HepG2 (cell line): ENCODE data around the gene ABTB2. TPM values are rescaled to one million over a fixed set of nuclear protein-coding genes. Genes with fewer than 3 reads are reported as not detected.

Source experiments
- ATAC-seq: fragments of 200-7000 bp; cut with Tn5 transposase; 3 replicates; pipeline ENCODE4 v1.9.1; 2020; ENCODE audit warnings: mild to moderate bottlenecking, moderate library complexity
- BruUV-seq: library from RNA; stranded (reverse); fragments of 400-500 nt; replicated peaks from 2 replicates; lab custom pipeline; 2021; lab: Mats Ljungman, UMichigan
- CTCF ChIA-PET: fragments of 300-600 bp; formaldehyde crosslinking; extraction: SDS; loops from one replicate; lab custom pipeline; 2021; ENCODE audit warnings: low total read pairs, inconsistent platforms, low intra/inter-chr PET ratio; lab: Yijun Ruan, JAX
- POLR2A ChIA-PET: fragments of 350-600 bp; sonication (Branson Sonifier 250); formaldehyde crosslinking; loops from one replicate; lab custom pipeline; 2020; ENCODE audit warnings: antibody characterized with exemption, inconsistent platforms; lab: Yijun Ruan, JAX
- DNase-seq: peaks from one replicate; pipeline ENCODE4 v3.0.0-alpha.2; 2015; ENCODE audit warnings: low spot score
- FAIRE-seq: peaks from 3 replicates; lab custom pipeline; 2011; peaks lifted over from hg19 to GRCh38; lab: Jason Lieb, UNC
- H2AFZ ChIP-seq: one replicate; pipeline ENCODE4 v1.6.1; 2011; ENCODE audit warnings: low read length, inconsistent platforms
- H3K27ac ChIP-seq: fragments of 300-600 bp; 3 replicates; pipeline ENCODE4 v1.8.0; 2011; ENCODE audit warnings: mixed run types, mild to moderate bottlenecking, mixed read lengths, low read length, inconsistent platforms; ENCODE audit not compliant: insufficient read depth; ENCODE audit errors: extremely low read length
- H3K27me3 ChIP-seq, 2 experiments: fragments of 200-600 bp in 1 of 2; 2 replicates in 1 of 2; 3 replicates in 1 of 2; pipeline versions ENCODE4 v1.6.0 to v1.8.0; 2011; ENCODE audit warnings: low read length in 2 of 2, mild to moderate bottlenecking in 2 of 2, moderate library complexity in 2 of 2, inconsistent platforms in 1 of 2; ENCODE audit not compliant: insufficient read depth in 2 of 2, control insufficient read depth in 1 of 2
- H3K36me3 ChIP-seq, 2 experiments: fragments of 200-600 bp in 1 of 2; replicated peaks in 1 of 2; 2 replicates in 1 of 2; 3 replicates in 1 of 2; pipeline versions ENCODE4 v1.5.1 to v1.8.0; 2011; ENCODE audit warnings: low read length in 2 of 2, inconsistent platforms in 1 of 2; ENCODE audit not compliant: insufficient read depth in 2 of 2, control insufficient read depth in 1 of 2
- H3K4me1 ChIP-seq: 2 replicates; pipeline ENCODE4 v1.5.1; 2012; ENCODE audit warnings: low read length, inconsistent platforms; ENCODE audit not compliant: insufficient read depth
- H3K4me2 ChIP-seq: 2 replicates; pipeline ENCODE4 v1.6.0; 2011; ENCODE audit warnings: low read depth, low read length, inconsistent platforms
- H3K4me3 ChIP-seq, 3 experiments: fragments of 200-600 bp in 1 of 3; sonication (generic), shearing (Covaris generic) in 1 of 3; replicated peaks in 1 of 3; 2 replicates each; pipeline ENCODE4 v1.5.1; 2011 to 2016; ENCODE audit warnings: low read length in 3 of 3, inconsistent platforms in 2 of 3, low read depth in 2 of 3, mild to moderate bottlenecking in 2 of 3, control low read depth in 1 of 3, mixed read lengths in 1 of 3; ENCODE audit not compliant: insufficient read depth in 1 of 3
- H3K79me2 ChIP-seq: one replicate; pipeline ENCODE4 v1.6.1; 2011; ENCODE audit warnings: low read length, inconsistent platforms; ENCODE audit not compliant: insufficient read depth
- H3K9ac ChIP-seq: 2 replicates; pipeline ENCODE4 v1.6.0; 2011; ENCODE audit warnings: mild to moderate bottlenecking, low read depth, low read length, inconsistent platforms; ENCODE audit not compliant: insufficient read depth
- H3K9me3 ChIP-seq: 2 replicates; pipeline ENCODE4 v1.5.1; 2012; ENCODE audit warnings: mild to moderate bottlenecking, low read length
- H4K20me1 ChIP-seq: 2 replicates; pipeline ENCODE4 v1.6.0; 2011; ENCODE audit warnings: inconsistent platforms, mild to moderate bottlenecking, low read length, moderate library complexity; ENCODE audit not compliant: insufficient read depth
- AFF4 ChIP-seq: sonication (generic); formaldehyde crosslinking; IDR thresholded peaks from 2 replicates; pipeline ENCODE4 v1.4.0; 2020; ENCODE audit warnings: missing genetic modification reagents
- HNRNPH1 ChIP-seq: fragments of 200-400 bp; formaldehyde crosslinking; optimal IDR thresholded peaks from 2 replicates; pipeline ENCODE3; 2017; ENCODE audit warnings: mild to moderate bottlenecking, low read depth, low read length
- POLR2AphosphoS2 ChIP-seq: IDR thresholded peaks from 2 replicates; pipeline ENCODE4 v1.6.1; 2011; ENCODE audit warnings: low read depth, low read length, improper control_type of control experiment
- TEAD3 ChIP-seq: optimal IDR thresholded peaks from 2 replicates; pipeline ENCODE3; 2016; ENCODE audit warnings: borderline replicate concordance
- ZNF121 ChIP-seq: sonication (generic); formaldehyde crosslinking; IDR thresholded peaks from 2 replicates; pipeline ENCODE4 v1.5.0; 2020; ENCODE audit warnings: mild to moderate bottlenecking, missing genetic modification reagents
- ZNF251 ChIP-seq: sonication (generic); formaldehyde crosslinking; IDR thresholded peaks from 2 replicates; pipeline ENCODE4 v1.9.0; 2021; ENCODE audit warnings: mild to moderate bottlenecking, missing genetic modification reagents
- ZNF503 ChIP-seq: sonication (generic); formaldehyde crosslinking; IDR thresholded peaks from 2 replicates; pipeline ENCODE4 v1.4.0; 2020; ENCODE audit warnings: missing genetic modification reagents
- ZNF691 ChIP-seq: sonication (generic); formaldehyde crosslinking; IDR thresholded peaks from 2 replicates; pipeline ENCODE4 v1.4.0; 2020; ENCODE audit warnings: missing genetic modification reagents, low read depth, mild to moderate bottlenecking, borderline replicate concordance
- WGBS: methylation state at CpG from one replicate; pipeline ENCODE4 v1.1.6; 2017; ENCODE audit warnings: low lambda C conversion rate; 5-methylcytosine and 5-hydroxymethylcytosine counted together
- in situ Hi-C: cut with HindIII; loops from 2 replicates; pipeline ENCODE4 v1.10.0; 2017; ENCODE audit warnings: low pct_unique_long_range_greater_than_20kb; ENCODE audit not compliant: extremely low pct_ligation_motif_present
- intact Hi-C: fragments of 100-400 bp; cut with micrococcal nuclease; formaldehyde crosslinking; loops from one replicate; pipeline ENCODE4 v1.10.0; 2022; ENCODE audit not compliant: unreplicated experiment
- polyA plus RNA-seq, 8 experiments: library from polyadenylated mRNA; depleted of rRNA in 3 of 8; stranded (reverse) in 7 of 8; unstranded in 1 of 8; fragments of >200 nt; fragmentation: Illumina TruSeq in 4 of 8; extraction: Trizol in 4 of 8; gene quantifications; 2 replicates each; pipeline versions ENCODE4 v1.2.1 to v1.2.3, GENCODE V29; 2011 to 2016; ENCODE audit warnings: low read depth in 4 of 8, missing spikeins in 1 of 8, mixed read lengths in 1 of 8; ENCODE audit not compliant: insufficient read depth in 1 of 8
- total RNA-seq, 5 experiments: library from RNA; depleted of rRNA; stranded (reverse); fragments of >200 nt; fragmentation: Illumina TruSeq; extraction: Trizol; gene quantifications; 2 replicates each; pipeline ENCODE4 v1.2.3, GENCODE V29; 2016; ENCODE audit warnings: low read depth in 1 of 5
- TF ChIP-seq, protein P1 (sequence below): sonication (generic); formaldehyde crosslinking; IDR thresholded peaks from 2 replicates; pipeline ENCODE4 v1.4.0; 2020; ENCODE audit warnings: missing genetic modification reagents, borderline replicate concordance

Gene ABTB2
- total and polyA plus RNA-seq, 2 of the 13 experiments (the other 11 are each of a cell fraction or from before 2014, with no cell fraction given): 5.1 to 15.4 TPM

DNA sequence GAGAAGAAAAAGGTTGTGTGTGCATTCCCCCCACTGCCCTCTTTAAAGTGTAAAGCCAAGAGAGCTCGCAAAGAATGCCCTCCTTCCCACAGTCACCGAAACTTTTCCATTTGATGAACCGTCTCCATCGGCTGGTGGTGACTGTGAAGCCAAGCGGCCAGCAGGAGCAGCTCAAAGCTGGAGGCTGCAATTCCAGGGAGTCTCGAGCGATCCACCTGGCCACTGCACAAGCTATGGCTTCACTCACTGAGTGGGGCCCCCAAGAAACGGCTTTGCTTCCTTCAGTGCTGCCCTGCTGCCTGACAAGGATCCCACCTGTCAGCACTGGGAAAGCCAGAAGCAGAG, 117.7 kb downstream of the ABTB2 start (continued):
- TF ChIP-seq HNRNPH1 (no peak), TEAD3 (CRISPR knock-in tag) (no peak), ZNF503 (CRISPR knock-in tag) (no peak), ZNF121 (CRISPR knock-in tag) (no peak)

DNA sequence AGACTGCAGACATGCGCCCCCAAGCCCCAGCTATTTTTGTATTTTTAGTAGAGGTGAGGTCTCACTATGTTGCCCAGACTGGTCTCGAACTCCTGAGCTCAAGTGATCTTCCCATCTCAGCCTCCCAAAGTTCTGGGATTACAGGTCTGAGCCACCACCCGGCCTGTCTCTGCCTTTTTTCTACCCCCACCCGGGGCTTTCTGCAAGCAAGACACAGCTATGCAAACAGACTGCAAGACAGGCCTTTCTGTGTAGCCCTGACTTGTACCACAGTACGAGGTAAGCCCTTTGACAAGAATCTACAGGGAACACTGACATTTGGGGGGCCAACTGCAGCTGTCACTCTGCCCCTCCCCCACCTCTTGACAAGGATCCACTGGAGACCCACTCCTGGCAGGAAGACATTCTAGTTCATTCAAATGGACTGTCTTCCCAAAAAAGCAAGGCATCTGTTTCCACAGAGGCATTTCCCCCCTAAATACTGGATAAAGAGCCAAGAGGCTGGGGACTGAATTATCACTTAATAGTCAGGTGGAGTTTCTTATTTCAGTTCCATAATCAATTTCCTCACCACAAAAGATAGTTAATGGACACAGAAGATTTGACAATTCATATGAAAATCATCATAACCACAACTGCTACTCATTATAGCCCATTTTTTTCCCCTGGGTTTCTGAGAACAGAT, 118.2 kb downstream of the ABTB2 start:
- in situ Hi-C loops: no loop called here
- H3K9me3 ChIP-seq: no peaks in the 10 kb centered on the region
- BruUV-seq: no TSS peak
- no peak for ATAC-seq
- WGBS: 93% methylated on average over 5 of the region's 5 CpGs
- H3K79me2 ChIP-seq: peaks cover 3% of the 10 kb centered on the region
- POLR2A ChIA-PET: no interaction called here
- H2AFZ ChIP-seq: no peak overlapping the region
- no peaks in the 10 kb centered on the region for H3K36me3 ChIP-seq
- no peak overlapping the region for H3K4me2 ChIP-seq
- no peak for DNase-seq
- no peaks in the 10 kb centered on the region for H4K20me1 ChIP-seq
- H3K4me3 ChIP-seq: no peak overlapping the region
- intact Hi-C loops: no loop called here
- no peak overlapping the region for H3K9ac ChIP-seq
- CTCF ChIA-PET: no interaction called here
- peaks cover 13% of the 10 kb centered on the region for H3K4me1 ChIP-seq
- H3K27me3 ChIP-seq: no peaks in the 10 kb centered on the region
- H3K27ac ChIP-seq: no peak overlapping the region
- FAIRE-seq: no peak
- TF ChIP-seq AFF4: no peak
- TF ChIP-seq, protein P1, sequence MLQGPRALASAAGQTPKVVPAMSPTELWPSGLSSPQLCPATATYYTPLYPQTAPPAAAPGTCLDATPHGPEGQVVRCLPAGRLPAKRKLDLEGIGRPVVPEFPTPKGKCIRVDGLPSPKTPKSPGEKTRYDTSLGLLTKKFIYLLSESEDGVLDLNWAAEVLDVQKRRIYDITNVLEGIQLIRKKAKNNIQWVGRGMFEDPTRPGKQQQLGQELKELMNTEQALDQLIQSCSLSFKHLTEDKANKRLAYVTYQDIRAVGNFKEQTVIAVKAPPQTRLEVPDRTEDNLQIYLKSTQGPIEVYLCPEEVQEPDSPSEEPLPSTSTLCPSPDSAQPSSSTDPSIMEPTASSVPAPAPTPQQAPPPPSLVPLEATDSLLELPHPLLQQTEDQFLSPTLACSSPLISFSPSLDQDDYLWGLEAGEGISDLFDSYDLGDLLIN (CRISPR knock-in tag): no peak
- no peak for TF ChIP-seq ZNF691 (CRISPR knock-in tag)
- TF ChIP-seq POLR2AphosphoS2: no peak
- no peak for TF ChIP-seq ZNF251
